HG02938 (cell line): ENCODE measurements around the gene PCDHA9.

Experiments used
- ATAC-seq: cut with Tn5 transposase; IDR thresholded peaks from one replicate; pipeline ENCODE4 v1.9.1; 2021; ENCODE audit warnings: mild to moderate bottlenecking, moderate library complexity; ENCODE audit not compliant: unreplicated experiment

PCDHA9 gene

GRCh38 chr5:140877262-140877581 is 29.0 kb downstream of the PCDHA9 start:
- no peak for ATAC-seq

- no peak for ATAC-seq
These were observed 33.9 kb downstream of the PCDHA9 start, which contains the start of gene PCDHA13 for GRCh38 chr5:140881889-140882590. Gene PCDHA13, plus strand, starts transcription at chr5:140882124. Its CDS starts 145 bp downstream, at chr5:140882269.

- ATAC-seq: no peak
These were observed 34.4 kb downstream of the PCDHA9 start for GRCh38 chr5:140882591-140882899.

- no peak for ATAC-seq
These were observed 35.2 kb downstream of the PCDHA9 start for GRCh38 chr5:140883373-140883772.

- ATAC-seq: no peak
These were observed 35.9 kb downstream of the PCDHA9 start for GRCh38 chr5:140883927-140884697.
